B cell (primary cell): ENCODE measurements around the gene CTNNA3. TPM values are rescaled to one million over a fixed set of nuclear protein-coding genes. Genes with fewer than 3 reads are reported as not detected.

ENCODE experiments used
- ATAC-seq: fragments of 200-7000 bp; cut with Tn5 transposase; one replicate; pipeline ENCODE4 v1.10.0; 2021; ENCODE audit warnings: low read depth, mild to moderate bottlenecking, moderate number of reproducible peaks, moderate library complexity
- CTCF ChIA-PET: fragments of 350-600 bp; sonication (Branson Sonifier 250); formaldehyde crosslinking; loops from one replicate; lab custom pipeline; 2021; ENCODE audit warnings: antibody characterized with exemption, inconsistent platforms; lab: Charles Lee
- POLR2A ChIA-PET: fragments of 350-600 bp; sonication (Branson Sonifier 250); formaldehyde crosslinking; loops from one replicate; lab custom pipeline; 2021; ENCODE audit warnings: antibody characterized with exemption; lab: Charles Lee
- DNase-seq: peaks from one replicate; pipeline ENCODE4 v3.0.0; 2013
- H2AFZ ChIP-seq: 2 replicates; pipeline ENCODE4 v1.6.1; 2012; ENCODE audit warnings: mild to moderate bottlenecking, low read depth, low read length; ENCODE audit not compliant: insufficient read depth, poor library complexity, severe bottlenecking
- H3K27ac ChIP-seq, 2 donors: 1 replicate in 1 of 2; 2 replicates in 1 of 2; pipeline ENCODE4 v1.5.1; 2012 to 2013; ENCODE audit warnings: low read length in 2 of 2, mild to moderate bottlenecking in 2 of 2, moderate library complexity in 1 of 2
- H3K27me3 ChIP-seq, 4 experiments: fragments of 200-600 bp in 1 of 4; sonication (generic) in 1 of 4; replicated peaks in 1 of 4; 1 replicate in 2 of 4; 2 replicates in 2 of 4; pipeline versions ENCODE4 v1.6.1 to v1.7.0; 2013 to 2016; ENCODE audit warnings: low read length in 3 of 4, mild to moderate bottlenecking in 2 of 4, mixed read lengths in 1 of 4, moderate library complexity in 1 of 4; ENCODE audit not compliant: insufficient read depth in 4 of 4, control insufficient read depth in 3 of 4; ENCODE audit errors: control extremely low read depth in 1 of 4
- H3K36me3 ChIP-seq, 2 experiments: replicated peaks in 1 of 2; 1 replicate in 1 of 2; 2 replicates in 1 of 2; pipeline versions ENCODE4 v1.6.1 to v1.7.1; 2013; ENCODE audit warnings: low read length in 1 of 2; ENCODE audit not compliant: insufficient read depth in 2 of 2, control insufficient read depth in 1 of 2; ENCODE audit errors: control extremely low read depth in 1 of 2, extremely low read depth in 1 of 2
- H3K4me1 ChIP-seq, 2 donors: fragments of 200-600 bp in 1 of 2; sonication (generic) in 1 of 2; 1 replicate in 1 of 2; 2 replicates in 1 of 2; pipeline versions ENCODE4 v1.5.1 to v1.6.1; 2013 to 2017; ENCODE audit warnings: low read length in 2 of 2; ENCODE audit not compliant: control insufficient read depth in 2 of 2, insufficient read depth in 2 of 2
- H3K4me2 ChIP-seq: replicated peaks from 2 replicates; pipeline ENCODE3; 2012; ENCODE audit warnings: mild to moderate bottlenecking, low read depth, low read length; ENCODE audit not compliant: poor library complexity, severe bottlenecking
- H3K4me3 ChIP-seq, 5 experiments: fragments of 200-600 bp in 1 of 5; sonication (generic) in 1 of 5; 1 replicate in 3 of 5; 2 replicates in 2 of 5; pipeline versions ENCODE4 v1.5.1 to v1.7.0; 2011 to 2016; ENCODE audit warnings: low read length in 4 of 5, mild to moderate bottlenecking in 4 of 5, low read depth in 2 of 5, control low read depth in 1 of 5, moderate library complexity in 1 of 5; ENCODE audit not compliant: insufficient read depth in 1 of 5; ENCODE audit errors: control extremely low read depth in 1 of 5, extremely low read depth in 1 of 5
- H3K79me2 ChIP-seq: fragments of 200-600 bp; sonication (generic); one replicate; pipeline ENCODE4 v1.6.0; 2016; ENCODE audit warnings: low read length; ENCODE audit not compliant: control insufficient read depth, insufficient read depth
- H3K9ac ChIP-seq: fragments of 200-600 bp; sonication (generic); 2 replicates; pipeline ENCODE4 v1.6.1; 2017; ENCODE audit warnings: mild to moderate bottlenecking, low read length, moderate library complexity
- H3K9me3 ChIP-seq, 3 donors: one replicate each; pipeline versions ENCODE4 v1.6.1 to v1.7.1; 2013; ENCODE audit warnings: low read length in 2 of 3; ENCODE audit not compliant: control insufficient read depth in 2 of 3, insufficient read depth in 1 of 3; ENCODE audit errors: control extremely low read depth in 1 of 3
- H4K20me1 ChIP-seq: 2 replicates; pipeline ENCODE4 v1.6.0; 2012; ENCODE audit warnings: mild to moderate bottlenecking, low read length; ENCODE audit not compliant: insufficient read depth, control insufficient read depth, poor library complexity, severe bottlenecking
- H3K27ac Mint-ChIP-seq: one replicate; pipeline ENCODE4 v1.8.0; 2021; ENCODE audit warnings: mixed read lengths
- H3K27me3 Mint-ChIP-seq: one replicate; pipeline ENCODE4 v1.8.0; 2021; ENCODE audit warnings: mixed read lengths
- H3K4me1 Mint-ChIP-seq: one replicate; pipeline ENCODE4 v1.8.0; 2021; ENCODE audit warnings: mixed read lengths
- H3K4me3 Mint-ChIP-seq: one replicate; pipeline ENCODE4 v1.8.0; 2021; ENCODE audit warnings: mixed read lengths
- H3K9me3 Mint-ChIP-seq: one replicate; pipeline ENCODE4 v1.8.0; 2022; ENCODE audit warnings: mixed read lengths; ENCODE audit not compliant: insufficient read depth
- CTCF ChIP-seq: fragments of 200-600 bp; IDR thresholded peaks from one replicate; pipeline ENCODE4 v1.8.0; 2022; ENCODE audit warnings: antibody characterized with exemption, mild to moderate bottlenecking
- EZH2 ChIP-seq: IDR thresholded peaks from 2 replicates; pipeline ENCODE4 v1.6.1; 2012; ENCODE audit warnings: borderline replicate concordance, low read depth, mild to moderate bottlenecking, moderate library complexity, low read length; ENCODE audit not compliant: insufficient read depth, poor library complexity, severe bottlenecking
- WGBS: methylation state at CpG from one replicate; pipeline ENCODE4 v1.1.5; 2013; ENCODE audit warnings: missing lambda C conversion rate; ENCODE audit not compliant: insufficient coverage; 5-methylcytosine and 5-hydroxymethylcytosine counted together
- intact Hi-C: fragments of 100-400 bp; cut with micrococcal nuclease; formaldehyde crosslinking; loops from one replicate; pipeline ENCODE4 v1.10.0; 2022
- polyA plus RNA-seq: library from polyadenylated mRNA; depleted of rRNA; stranded (reverse); fragments of >200 nt; gene quantifications from 2 replicates; pipeline ENCODE4 v1.2.3, GENCODE V29; 2012
- total RNA-seq, 2 donors: library from RNA; stranded (reverse); fragments of 120-200 nt in 1 of 2; gene quantifications; 1 replicate in 1 of 2; 2 replicates in 1 of 2; pipeline versions ENCODE4 v1.2.3 to v1.2.4, GENCODE V29; 2013 to 2022

The CTNNA3 gene
- total and polyA plus RNA-seq, 2 donors (not counting 1 experiment from before 2014, with no cell fraction given): 0.01 TPM; not detected in 1

GRCh38 chr10:67095531-67095930, 600.5 kb downstream of the CTNNA3 start:
- no peaks in the 10 kb centered on the region for H3K4me1 ChIP-seq
- no peak overlapping the region for H3K27ac ChIP-seq
- no peaks in the 10 kb centered on the region for H3K79me2 ChIP-seq
- ChIA-PET CTCF (no interaction called here), POLR2A (no interaction called here)
- no peaks in the 10 kb centered on the region for H4K20me1 ChIP-seq
- Mint-ChIP-seq H3K9me3 (no peaks in the 10 kb centered on the region), H3K27ac (no peak overlapping the region), H3K4me3 (no peak overlapping the region), H3K27me3 (no peaks in the 10 kb centered on the region), H3K4me1 (no peaks in the 10 kb centered on the region)
- DNase-seq: no peak
- no CpG with 5 or more reads among the region's 2 CpGs for WGBS
- no peak overlapping the region for H3K4me2 ChIP-seq
- no peaks in the 10 kb centered on the region for H3K27me3 ChIP-seq
- H3K36me3 ChIP-seq: no peaks in the 10 kb centered on the region
- H3K9me3 ChIP-seq: no peaks in the 10 kb centered on the region
- no peak overlapping the region for H3K4me3 ChIP-seq
- ATAC-seq: no peak
- no peak overlapping the region for H3K9ac ChIP-seq
- intact Hi-C loops: no loop called here
- no peak overlapping the region for H2AFZ ChIP-seq
- TF ChIP-seq EZH2: no peak
- no peak for TF ChIP-seq CTCF

- Histone ChIP-seq H3K27me3 (no peaks in the 10 kb centered on the region), H3K9me3 (no peaks in the 10 kb centered on the region), H3K27ac (no peak overlapping the region), H3K4me2 (no peak overlapping the region), H3K9ac (no peak overlapping the region), H2AFZ (no peak overlapping the region), H3K4me3 (no peak overlapping the region), H4K20me1 (no peaks in the 10 kb centered on the region), H3K4me1 (no peaks in the 10 kb centered on the region), H3K36me3 (no peaks in the 10 kb centered on the region), H3K79me2 (no peaks in the 10 kb centered on the region)
- H3K27ac Mint-ChIP-seq: no peak overlapping the region
- ChIA-PET CTCF (no interaction called here), POLR2A (no interaction called here)
- intact Hi-C loops: no loop called here
- H3K27me3 Mint-ChIP-seq: no peaks in the 10 kb centered on the region
- no peaks in the 10 kb centered on the region for H3K4me1 Mint-ChIP-seq
- no peak for TF ChIP-seq EZH2
- TF ChIP-seq CTCF: no peak
- no CpG with 5 or more reads among the region's 1 CpG for WGBS
- no peak overlapping the region for H3K4me3 Mint-ChIP-seq
- no peaks in the 10 kb centered on the region for H3K9me3 Mint-ChIP-seq
- DNase-seq (no peak), ATAC-seq (no peak)
Observed at GRCh38 chr10:67088036-67088435, 608.0 kb downstream of the CTNNA3 start.
